Epidermal melanocyte (primary cell): ENCODE measurements around the gene POU2AF1.

Experiments used
- DNase-seq: peaks from one replicate; pipeline ENCODE4 v3.0.0; 2011; ENCODE audit warnings: low spot score; ENCODE audit not compliant: insufficient read length

The POU2AF1 gene

DNA sequence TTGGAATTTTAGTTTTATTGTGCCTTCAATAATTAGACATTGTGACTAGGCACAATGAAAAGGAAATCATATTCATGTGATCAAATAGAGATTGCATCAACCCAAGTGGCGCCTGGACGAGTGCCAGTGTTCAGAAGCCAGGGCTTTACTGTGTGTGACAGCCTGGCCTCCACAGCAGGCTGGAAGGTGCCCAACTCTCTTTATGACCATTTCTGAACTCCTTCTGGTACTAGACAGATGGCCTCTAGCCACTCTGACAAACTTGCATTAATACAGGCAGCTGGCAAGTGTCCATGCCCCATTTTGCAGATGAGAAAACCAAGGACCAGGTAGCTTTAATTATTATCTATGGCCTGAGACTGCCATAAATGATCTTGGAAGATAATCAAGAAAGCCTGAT, 8.3 kb upstream of the POU2AF1 start:
- no peak for DNase-seq

DNA sequence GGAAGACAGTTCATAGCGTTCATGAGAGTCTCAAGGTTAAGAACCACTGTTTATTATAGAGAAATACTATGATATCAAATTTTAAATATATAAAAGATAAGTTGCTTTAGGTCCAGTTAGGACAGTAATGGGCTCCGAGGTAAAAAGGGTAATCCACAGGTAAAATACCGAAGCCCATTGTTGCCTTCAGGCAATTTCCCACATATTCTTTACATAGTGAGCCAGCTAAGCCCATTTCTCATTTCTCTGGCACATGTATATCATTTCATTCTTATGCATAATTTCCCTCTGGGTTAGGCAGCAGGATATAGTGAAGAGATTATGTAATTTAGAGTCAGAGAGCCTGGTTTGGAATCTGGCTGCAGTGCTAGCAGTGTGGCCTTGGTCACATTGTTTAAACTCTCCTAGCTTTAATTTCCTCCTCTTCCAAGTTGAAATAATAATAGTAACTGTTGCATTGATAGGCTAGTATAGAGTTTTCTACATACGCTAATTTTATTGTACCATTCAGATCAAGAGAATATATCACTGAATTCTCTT, 7.6 kb upstream of the POU2AF1 start:
- DNase-seq, result no peak

DNA sequence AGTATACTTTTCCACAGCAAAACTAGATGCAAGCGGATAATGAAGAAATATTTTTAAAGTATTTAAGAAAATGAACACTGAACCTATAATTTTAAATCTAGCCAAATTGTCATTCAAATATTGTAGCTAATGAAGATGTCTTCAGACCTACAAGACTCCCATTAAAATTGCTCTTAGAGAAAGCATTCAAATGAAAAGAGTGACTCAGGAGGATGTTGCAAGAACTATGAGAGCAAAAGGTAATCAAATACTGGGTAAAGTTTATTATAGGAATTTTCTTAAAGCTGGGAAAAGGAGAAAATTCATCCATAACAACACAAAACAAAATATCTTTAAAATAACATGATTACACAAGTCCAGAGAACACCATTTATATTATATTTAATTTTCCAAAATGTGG, 5.4 kb upstream of the POU2AF1 start:
- no peak for DNase-seq

DNA sequence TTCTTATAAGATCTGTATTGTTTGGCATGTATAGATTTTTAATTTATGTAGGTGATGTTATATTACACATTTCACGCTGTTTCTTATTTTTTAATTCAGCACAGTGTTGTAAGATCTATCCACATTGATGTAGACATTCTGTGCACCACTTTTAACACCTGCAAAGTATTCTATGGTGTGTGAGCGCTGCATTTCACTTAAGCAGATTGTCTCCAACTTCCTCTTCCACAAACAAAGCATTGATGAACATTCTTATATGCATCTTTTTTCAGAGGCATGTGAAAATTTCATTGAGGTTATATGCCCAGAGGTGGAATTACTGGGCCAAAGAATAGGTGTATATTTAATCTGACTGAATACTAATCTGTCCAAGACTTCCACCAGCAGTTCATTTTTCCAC, 3.4 kb upstream of the POU2AF1 start:
- DNase-seq, result no peak

DNA sequence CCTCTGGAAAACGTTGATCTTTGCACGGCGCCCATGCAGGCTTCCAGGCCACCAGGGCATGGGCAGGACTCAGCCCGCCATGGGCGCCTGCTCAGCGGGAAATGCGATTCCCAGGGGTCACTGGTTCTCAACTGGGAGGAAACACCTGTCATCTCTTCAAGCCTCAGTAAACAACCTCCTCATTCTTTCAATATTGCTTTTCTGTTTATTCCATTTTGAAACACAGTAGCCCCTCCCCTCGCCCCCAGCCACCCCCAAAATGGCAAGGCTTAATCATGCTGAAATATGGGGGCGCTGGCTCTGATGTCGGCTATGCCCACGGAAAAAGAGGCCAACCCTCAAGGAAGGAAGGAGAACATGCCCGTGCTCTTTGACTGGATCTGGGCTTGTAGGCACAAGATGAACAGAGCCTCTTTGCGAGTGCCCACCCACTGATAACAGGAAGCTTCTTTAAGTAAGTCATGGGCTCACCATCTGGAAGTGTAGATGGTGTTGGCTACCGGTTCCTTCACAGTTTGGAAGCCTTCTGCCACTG, 594 bp upstream of the POU2AF1 start:
- no peak for DNase-seq

DNA sequence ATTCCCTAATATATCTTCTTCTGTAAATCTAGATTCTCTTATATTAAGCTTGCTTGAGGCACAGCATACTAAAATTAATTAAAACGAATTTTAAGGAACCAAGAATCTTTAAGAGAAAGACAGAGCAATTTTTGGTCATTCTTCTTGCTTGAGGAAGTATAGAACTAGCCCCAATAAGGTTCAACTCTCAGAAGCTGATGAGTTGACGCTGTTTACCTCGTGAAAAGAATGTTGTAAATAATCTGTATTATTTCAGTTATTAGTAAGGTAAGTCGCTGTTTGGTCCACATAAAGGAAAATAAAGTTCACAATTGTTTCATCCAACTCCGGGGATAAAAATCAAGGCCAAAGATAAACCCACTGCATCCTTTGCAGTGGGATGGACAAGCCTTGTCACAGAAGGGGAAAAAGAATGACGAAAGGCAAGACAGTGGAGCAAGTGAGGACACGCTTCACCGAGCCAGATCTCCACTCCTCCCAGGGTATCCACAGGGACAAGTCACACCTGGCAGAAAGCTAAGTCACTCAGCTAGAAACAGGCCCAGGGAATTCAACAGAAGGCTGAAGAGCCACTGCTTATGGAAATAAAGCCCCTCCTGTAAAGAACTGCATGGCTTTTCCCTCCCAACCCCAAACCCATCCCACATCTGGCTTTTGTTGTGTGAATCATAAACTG, 752 bp downstream of the POU2AF1 start:
- no peak for DNase-seq

DNA sequence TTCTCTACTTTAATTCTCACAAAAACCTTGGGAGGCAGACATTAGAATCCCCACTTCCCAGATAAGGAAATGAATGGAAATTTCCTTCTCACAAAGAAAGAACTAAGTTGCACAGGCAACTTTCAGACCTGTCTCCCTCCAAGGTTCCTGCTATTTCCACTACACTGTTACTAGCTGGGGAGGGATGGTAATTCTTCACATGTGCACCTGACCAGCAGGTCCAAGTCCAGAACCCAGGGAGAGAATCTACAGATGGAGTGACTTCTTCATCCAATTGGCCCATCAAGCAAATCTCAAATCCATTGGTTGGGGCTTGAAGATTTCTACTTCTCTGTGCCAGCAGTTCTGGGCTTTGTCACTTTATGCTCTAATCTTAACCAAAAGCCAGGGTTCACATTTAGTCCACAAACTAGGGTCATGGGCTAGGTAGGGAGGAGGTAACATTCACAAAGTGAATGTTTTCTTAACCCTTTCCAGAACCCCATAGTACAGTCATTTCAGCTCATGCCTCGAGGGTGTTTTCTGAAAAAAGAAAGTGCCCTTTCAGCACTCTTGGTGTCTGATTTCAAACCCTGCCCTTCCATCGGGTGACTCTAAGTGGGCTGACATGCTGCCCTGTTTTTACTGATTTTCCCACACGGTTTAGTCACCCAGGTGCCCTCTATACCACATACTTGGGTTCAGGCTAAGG, 2.7 kb downstream of the POU2AF1 start:
- DNase-seq, result no peak

DNA sequence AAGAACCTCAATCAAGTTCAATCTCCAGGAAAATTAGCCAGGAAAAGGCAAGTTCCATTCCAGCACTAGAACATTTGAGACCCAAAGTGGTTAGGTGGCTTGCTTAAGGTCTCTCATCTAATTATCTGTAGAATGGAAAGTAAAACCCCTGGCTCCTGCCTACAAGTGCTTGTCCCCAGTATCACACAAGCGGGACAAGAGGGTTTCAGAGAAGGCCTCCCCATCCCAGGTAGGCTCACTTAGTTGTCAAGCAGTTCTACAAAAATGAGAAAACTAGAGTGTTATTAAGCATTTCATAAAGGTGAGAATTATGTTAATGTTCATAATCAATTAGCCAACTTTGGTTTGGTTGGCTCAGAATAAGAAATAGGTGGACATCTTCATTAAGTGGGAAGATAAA, 5.5 kb downstream of the POU2AF1 start:
- no peak for DNase-seq

DNA sequence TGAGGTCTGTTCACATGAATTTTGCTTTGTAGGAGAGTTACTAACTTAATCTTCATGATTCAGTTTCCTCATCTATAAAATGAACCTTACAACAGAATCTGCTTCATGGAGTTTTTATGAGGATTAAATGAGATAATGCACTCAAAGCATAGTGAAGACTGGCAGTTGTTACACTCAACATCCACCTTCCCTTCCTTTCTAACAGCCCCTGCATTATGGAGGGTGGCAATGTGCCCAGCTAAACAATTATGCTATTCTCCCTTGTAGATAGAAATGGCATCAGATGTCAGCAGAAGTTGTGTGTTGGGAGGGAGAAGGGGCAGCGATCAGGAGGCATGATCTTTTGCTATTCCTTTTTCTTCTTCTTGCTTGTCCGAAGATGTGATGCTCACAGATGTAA, 6.5 kb downstream of the POU2AF1 start:
- no peak for DNase-seq

DNA sequence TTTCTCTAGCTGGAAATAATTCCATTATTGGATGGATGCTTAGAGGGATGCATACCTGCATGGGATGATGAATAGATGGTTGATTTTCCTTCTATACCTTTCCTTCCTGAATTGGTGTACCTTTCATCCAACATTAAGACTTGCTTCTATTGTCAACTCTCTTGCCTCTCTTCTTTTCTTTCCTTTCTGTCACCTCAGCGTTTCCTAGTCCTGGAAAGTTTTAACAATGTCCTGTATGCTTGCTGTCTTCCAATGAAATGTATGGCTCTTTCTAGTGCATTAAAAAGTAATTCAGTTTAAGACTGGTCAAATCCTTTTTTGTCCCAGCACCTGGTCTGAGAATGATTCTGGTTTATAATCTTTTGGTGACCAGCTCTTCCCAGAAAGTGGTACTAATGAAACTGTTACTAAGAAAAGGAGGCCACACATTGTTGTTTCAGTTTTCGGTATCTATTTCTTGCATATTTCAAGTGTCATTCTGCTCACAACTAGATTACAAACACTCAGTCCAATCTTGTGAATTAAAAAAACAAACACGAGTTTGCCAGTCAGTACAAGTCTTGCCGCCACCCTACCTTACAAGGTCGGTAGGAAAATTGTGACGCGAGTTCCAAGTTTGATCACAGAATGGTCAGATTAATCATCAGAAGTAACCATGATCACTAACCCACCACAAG, 8.0 kb downstream of the POU2AF1 start:
- DNase-seq, result no peak

DNA sequence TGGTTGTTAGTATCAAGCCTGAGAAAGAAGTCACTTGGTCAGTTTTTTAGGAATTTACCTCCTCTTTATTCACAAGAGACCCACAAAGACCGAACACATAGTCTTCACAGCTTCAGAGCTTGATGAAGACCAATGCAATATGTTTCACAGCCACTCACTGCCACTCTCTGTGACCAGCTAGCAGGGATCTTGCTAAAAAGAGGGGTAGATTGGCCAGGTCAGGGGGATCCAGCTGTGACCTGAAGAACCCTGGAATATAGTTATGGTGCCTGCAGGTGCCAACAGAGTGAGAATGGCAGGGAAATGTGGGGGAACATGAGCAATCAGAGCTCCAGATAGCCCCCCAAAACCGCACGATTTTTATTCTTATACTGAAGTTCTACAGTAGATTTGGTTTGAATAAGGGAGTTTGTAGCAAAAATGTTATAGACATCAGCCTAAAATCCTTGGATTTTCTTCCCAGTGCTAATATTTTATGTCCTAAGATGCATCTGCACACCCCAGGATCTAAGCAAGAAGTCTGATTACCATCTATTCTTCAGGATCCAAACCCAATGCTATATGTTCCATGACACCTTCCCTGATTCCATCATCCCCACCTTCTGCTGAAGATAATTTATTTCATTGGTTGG, 8.7 kb downstream of the POU2AF1 start:
- DNase-seq, result no peak

DNA sequence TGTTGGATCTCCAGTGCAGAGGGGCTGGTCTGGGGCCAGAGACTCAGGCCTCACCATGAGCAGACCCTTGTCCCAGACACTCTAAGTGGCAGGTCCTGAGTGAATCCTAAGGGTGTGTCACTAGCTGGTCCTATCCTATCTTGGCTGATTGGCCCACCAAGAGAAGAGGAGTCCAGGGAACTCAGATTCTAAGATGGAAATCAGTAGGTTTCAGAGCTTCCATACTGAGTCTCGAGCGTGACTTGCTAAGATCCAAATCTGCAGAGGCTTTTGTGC, 10.9 kb downstream of the POU2AF1 start:
- no peak for DNase-seq

DNA sequence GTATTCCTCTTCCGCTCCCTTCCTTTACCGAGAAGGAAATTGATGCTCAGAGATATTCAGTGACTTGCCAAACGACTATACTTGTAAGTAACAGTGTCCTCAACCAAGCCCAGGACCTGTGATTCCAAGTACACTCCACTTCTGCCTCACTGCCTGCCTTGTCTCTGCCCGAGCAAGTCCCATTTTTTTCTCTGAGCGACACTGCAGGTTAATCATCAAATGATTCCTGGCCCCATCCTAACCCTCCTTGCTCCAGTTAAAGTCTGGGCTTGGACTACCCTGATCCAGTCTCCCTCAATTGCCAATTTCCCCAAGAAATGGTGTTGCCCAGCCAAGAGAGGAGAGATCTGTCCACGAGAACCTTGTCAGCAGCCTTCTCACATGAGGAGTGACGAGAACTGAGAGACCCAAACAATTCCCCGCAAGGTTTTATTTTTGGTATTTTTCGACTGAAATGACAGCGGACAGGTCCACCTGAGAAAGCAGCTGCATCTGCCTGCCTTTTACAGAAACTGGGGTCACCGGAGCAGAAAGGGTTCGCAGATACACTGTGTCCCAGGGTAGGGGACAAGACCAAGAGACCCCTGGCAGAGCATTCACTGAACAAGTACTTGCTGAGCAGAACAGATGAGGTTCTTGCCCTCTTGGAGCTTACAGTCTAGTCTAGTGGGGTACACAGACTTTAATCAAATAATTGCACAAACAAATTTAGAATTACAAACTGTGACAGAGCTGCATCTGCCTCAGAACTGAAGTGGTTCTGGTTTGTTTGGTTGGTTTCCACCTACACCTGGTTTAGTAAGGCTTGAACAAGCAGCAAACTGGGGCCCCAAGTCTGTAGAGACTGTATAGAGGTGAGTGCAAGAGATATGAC, 11.4 kb downstream of the POU2AF1 start:
- DNase-seq, result no peak

DNA sequence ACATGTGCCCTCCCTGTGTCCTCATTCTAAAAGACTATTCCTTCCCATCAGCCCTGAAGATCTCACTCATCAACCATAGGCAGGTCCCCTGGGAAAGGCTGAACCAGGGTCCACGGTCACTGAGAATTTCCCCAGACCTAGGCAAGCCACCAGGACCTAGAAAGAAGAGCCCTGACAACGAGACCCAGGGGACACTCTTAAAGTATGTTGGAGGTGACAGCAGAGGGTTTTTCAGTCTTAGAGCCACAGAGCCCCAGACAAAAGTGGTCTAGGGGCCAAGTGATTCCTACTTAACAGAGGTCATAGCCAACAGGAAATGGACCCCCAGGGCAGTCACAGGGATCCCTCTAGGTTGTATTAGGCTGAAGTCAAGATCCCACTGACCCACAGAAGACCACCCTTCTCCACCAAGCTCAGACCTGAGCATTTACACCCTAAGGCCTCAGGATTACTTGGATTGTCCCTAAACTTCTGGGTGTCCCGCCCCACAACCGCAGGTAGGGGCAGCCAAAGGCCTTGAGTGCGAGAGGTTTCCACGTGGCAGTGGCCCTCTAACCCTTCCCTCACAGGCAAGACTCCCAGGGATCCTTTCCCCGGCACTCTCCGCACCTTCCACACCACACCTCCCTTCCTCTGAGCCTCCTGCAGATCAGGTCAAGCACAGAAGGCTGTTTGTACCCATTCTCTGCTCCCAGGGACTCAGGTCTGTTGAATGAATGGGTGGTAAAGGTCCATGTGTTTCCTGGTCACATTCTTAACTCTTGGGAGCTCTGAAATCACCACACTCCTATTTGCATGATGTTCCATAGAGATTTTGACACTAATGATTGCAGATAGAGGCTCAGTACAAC, 12.3 kb downstream of the POU2AF1 start:
- DNase-seq, result no peak

DNA sequence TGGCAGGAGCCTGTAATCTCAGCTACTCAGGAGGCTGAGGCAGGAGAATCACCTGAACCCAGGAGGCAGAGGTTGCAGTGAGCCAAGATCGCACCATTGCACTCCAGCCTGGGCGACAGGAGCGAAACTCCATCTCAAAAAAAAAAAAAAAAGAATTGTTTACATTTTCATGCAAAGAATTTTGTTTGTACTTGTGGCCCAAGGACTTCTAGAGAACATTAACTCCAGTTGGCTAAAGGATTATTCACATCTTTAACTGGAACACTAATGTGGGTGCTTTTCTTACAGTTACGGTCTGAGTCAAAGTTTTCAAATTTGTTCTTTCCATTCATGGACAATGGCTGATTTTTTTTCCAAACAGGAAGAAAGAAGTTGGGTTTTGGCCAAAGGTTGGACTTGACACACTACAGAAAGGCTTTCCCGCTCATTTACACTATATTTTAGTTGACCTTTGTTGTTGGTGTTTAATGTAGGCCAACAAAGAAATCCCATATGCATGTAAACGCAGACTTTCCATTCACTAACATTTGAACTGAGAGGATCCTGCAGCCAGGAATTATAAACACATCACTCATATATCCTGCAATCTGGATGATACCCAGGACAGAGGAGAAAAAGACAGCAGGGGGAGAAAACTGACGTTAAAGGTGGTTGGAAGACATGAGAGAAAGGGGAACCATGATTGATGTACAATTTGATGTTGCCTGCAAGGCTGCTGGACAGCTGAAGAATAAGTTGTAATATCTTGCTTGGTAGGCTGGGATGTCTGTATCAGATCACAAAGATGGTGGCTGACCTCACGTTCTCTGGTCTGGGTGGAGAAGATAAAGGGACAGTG, 13.1 kb downstream of the POU2AF1 start:
- no peak for DNase-seq

DNA sequence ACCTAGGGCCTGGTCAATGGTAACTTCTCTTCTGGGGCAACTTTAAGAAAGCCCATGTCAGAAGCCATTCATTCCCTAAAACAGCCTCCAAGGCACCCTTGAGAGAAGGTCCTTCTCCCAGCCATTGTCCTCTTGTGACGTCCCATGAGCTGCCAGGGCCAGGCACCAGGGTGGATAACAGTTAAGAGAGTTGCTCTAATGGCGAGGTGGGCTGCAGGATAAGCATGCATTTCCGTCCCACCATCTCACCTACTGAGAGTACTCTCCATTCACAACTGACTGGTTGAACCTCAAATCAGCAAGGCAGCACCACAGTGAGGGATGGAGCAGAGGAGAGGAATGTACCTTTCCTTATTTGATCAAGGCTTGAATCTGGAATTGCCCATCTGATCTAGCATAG, 14.6 kb downstream of the POU2AF1 start:
- no peak for DNase-seq

DNA sequence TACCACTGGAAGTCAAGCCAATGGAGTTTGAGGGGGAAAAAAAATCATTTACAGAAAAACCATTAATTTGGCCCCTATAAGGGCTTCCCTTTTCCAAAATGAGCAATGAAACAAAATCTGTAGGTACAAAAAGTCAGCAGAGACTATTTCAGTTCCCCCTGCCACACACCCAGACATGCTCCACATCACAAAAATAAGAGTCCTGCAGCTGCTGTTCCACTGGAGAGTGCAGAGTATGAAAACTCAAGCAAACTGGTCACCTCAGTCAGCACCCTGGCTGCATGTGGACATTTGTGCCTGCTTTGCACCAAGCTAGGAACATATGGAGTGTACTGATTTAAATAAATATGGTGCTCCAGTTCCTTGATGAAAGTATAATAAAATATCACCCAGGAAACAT, 15.1 kb downstream of the POU2AF1 start:
- no peak for DNase-seq

DNA sequence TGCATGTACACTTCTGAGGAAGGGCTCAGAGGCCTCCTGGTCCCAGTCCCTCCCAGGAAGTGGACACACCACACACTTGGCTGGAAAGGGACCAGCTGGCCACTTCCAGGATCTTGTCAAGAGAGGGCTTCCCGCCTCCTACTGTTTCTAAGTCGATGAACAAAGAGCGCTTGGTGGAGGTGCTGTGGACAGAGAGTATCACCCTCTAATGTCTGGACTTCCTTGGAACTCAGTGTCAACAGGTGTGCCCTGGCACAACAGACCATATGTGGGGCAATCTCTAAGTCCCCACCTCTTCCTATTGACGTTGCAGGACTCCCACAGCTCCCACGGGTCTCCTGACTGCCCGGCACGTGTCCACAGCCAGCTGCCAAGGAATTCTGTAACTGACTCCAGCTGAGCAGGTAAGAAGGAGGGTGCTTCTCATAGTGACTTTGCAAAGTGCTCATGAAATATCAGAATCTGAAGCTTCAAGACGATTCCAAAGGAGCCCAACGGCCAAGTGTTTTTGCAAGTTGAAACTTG, 16.1 kb downstream of the POU2AF1 start:
- no peak for DNase-seq

DNA sequence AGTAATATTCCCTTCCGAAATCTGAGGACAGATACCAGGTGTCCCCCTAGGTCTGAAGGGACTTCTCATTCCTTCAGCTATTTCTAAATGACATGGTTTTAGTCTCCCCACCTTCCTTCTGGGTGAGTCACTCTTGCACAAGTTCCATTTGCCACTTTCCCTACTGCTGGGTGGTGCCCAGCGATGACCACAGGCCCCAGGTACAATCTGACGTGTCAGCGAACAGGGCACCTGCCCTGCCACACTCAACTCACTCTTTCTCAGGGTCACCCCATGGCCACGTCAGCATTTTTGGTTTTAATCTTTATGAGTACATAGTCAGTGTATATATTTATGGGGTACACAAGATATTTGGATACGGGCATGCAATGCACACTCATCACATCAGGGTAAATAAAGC, 17.2 kb downstream of the POU2AF1 start:
- no peak for DNase-seq
